Measurements from ENCODE around the gene HSD17B10. TPM values are rescaled to one million over a fixed set of nuclear protein-coding genes. Genes with fewer than 3 reads are reported as not detected.
"Not testable (repeated sequence)": the region's sequence is repeated elsewhere in the genome, so short reads cannot be mapped to it uniquely, and the experiment has no call there.

The HSD17B10 gene
- total and polyA plus RNA-seq, 4 donors = 32.4 to 233 (median 201) TPM

DNA sequence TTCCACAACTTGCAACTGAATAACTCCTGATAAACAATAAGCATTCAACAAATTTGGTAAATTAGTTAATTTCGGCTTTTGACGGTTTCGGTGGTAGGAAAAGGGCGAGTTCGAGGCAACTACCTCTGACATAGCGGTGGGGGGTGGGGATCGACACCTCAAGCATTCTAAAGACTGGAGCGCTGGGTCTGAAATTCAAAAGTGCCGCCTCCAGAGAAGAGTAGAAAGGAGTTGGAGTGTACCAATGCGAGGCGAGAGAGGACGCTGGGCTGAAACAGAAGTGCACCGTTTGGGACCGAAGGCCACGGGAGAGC, 12.4 kb downstream of the HSD17B10 start:
- peaks cover 5 to 26% (median 19%) of the 10 kb centered on the region in 4 donors for H3K4me1 ChIP-seq (ENCODE audit: control insufficient read depth in 4 of 4, insufficient read depth in 4 of 4, low read length in 3 of 4)
- peak overlapping the region; percentile 85 to 93 for H3K27ac ChIP-seq (ENCODE audit: low read depth in 1 of 2, low read length in 2 of 2)
- H3K9ac ChIP-seq (ENCODE audit: low read depth in 1 of 2, low read length in 2 of 2) = peak overlapping the region; percentile 18 to 87
- TF ChIP-seq RXRA (IDR thresholded peaks at IDR 0.05) = no peak
- H3K27me3 ChIP-seq (ENCODE audit: control insufficient read depth in 4 of 4, insufficient read depth in 4 of 4, low read length in 3 of 4) = no peaks in the 10 kb centered on the region
- no peak for DNase-seq (ENCODE audit: low spot score)
- no peaks in the 10 kb centered on the region for H3K36me3 ChIP-seq (ENCODE audit: control insufficient read depth in 4 of 4, insufficient read depth in 3 of 4, low read depth in 1 of 4, low read length in 3 of 4)
- under 1% methylated on average over 15 of the region's 15 CpGs for WGBS
- H3K9me3 ChIP-seq (ENCODE audit: control insufficient read depth in 4 of 4, low read length in 3 of 4) = no peaks in the 10 kb centered on the region
- peak overlapping the region; percentile 85 to 91 (median 90) for H3K4me3 ChIP-seq (ENCODE audit: low read depth in 1 of 3, low read length in 3 of 3)

DNA sequence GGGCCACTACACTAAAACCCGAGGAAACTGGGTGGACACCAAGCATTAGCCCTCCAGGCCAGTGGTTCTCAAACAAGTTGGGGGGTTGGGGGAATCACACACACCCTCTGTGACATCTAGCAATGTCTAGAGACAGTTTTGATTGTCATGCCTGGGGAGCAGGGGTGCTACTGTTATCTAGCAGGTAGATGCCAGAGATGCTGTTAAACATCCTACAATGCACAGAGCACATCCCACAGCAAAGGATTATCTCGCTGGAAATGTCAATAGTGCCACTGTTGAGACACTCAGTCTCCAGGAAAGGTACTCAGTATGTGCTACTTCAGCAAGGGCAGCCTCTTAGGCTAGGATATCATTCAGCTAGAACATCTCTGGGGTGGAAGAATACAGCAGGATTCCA, 13.0 kb downstream of the HSD17B10 start:
- Histone ChIP-seq H3K4me1 (ENCODE audit: control insufficient read depth in 4 of 4, insufficient read depth in 4 of 4, low read length in 3 of 4) (peaks cover 5 to 26% (median 19%) of the 10 kb centered on the region in 4 donors), H3K9ac (ENCODE audit: low read depth in 1 of 2, low read length in 2 of 2) (no peak overlapping the region), H3K9me3 (ENCODE audit: control insufficient read depth in 4 of 4, low read length in 3 of 4) (no peaks in the 10 kb centered on the region), H3K36me3 (ENCODE audit: control insufficient read depth in 4 of 4, insufficient read depth in 3 of 4, low read depth in 1 of 4, low read length in 3 of 4) (no peaks in the 10 kb centered on the region), H3K4me3 (ENCODE audit: low read depth in 1 of 3, low read length in 3 of 3) (peak overlapping the region in 2 of 3 donors; percentile 85 to 91), H3K27me3 (ENCODE audit: control insufficient read depth in 4 of 4, insufficient read depth in 4 of 4, low read length in 3 of 4) (no peaks in the 10 kb centered on the region), H3K27ac (ENCODE audit: low read depth in 1 of 2, low read length in 2 of 2) (no peak overlapping the region)
- WGBS = 28% methylated on average over 2 of the region's 2 CpGs
- no peak for DNase-seq (ENCODE audit: low spot score)
- TF ChIP-seq, protein P1, sequence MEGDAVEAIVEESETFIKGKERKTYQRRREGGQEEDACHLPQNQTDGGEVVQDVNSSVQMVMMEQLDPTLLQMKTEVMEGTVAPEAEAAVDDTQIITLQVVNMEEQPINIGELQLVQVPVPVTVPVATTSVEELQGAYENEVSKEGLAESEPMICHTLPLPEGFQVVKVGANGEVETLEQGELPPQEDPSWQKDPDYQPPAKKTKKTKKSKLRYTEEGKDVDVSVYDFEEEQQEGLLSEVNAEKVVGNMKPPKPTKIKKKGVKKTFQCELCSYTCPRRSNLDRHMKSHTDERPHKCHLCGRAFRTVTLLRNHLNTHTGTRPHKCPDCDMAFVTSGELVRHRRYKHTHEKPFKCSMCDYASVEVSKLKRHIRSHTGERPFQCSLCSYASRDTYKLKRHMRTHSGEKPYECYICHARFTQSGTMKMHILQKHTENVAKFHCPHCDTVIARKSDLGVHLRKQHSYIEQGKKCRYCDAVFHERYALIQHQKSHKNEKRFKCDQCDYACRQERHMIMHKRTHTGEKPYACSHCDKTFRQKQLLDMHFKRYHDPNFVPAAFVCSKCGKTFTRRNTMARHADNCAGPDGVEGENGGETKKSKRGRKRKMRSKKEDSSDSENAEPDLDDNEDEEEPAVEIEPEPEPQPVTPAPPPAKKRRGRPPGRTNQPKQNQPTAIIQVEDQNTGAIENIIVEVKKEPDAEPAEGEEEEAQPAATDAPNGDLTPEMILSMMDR (IDR thresholded peaks at IDR 0.05; ENCODE audit: low read depth, low read length, missing input control) = no peak
- TF ChIP-seq, protein P2, sequence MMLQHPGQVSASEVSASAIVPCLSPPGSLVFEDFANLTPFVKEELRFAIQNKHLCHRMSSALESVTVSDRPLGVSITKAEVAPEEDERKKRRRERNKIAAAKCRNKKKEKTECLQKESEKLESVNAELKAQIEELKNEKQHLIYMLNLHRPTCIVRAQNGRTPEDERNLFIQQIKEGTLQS (IDR thresholded peaks at IDR 0.05) = no peak
- no peak for TF ChIP-seq TAF1 (conservative IDR thresholded peaks at IDR 0.05)
- no peak for TF ChIP-seq RXRA (IDR thresholded peaks at IDR 0.05)
- TF ChIP-seq, protein P3, sequence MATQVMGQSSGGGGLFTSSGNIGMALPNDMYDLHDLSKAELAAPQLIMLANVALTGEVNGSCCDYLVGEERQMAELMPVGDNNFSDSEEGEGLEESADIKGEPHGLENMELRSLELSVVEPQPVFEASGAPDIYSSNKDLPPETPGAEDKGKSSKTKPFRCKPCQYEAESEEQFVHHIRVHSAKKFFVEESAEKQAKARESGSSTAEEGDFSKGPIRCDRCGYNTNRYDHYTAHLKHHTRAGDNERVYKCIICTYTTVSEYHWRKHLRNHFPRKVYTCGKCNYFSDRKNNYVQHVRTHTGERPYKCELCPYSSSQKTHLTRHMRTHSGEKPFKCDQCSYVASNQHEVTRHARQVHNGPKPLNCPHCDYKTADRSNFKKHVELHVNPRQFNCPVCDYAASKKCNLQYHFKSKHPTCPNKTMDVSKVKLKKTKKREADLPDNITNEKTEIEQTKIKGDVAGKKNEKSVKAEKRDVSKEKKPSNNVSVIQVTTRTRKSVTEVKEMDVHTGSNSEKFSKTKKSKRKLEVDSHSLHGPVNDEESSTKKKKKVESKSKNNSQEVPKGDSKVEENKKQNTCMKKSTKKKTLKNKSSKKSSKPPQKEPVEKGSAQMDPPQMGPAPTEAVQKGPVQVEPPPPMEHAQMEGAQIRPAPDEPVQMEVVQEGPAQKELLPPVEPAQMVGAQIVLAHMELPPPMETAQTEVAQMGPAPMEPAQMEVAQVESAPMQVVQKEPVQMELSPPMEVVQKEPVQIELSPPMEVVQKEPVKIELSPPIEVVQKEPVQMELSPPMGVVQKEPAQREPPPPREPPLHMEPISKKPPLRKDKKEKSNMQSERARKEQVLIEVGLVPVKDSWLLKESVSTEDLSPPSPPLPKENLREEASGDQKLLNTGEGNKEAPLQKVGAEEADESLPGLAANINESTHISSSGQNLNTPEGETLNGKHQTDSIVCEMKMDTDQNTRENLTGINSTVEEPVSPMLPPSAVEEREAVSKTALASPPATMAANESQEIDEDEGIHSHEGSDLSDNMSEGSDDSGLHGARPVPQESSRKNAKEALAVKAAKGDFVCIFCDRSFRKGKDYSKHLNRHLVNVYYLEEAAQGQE (IDR thresholded peaks at IDR 0.05) = no peak
- TF ChIP-seq YY1 (IDR thresholded peaks at IDR 0.05) = no peak
- no peak for TF ChIP-seq FOXA1 (IDR thresholded peaks at IDR 0.05)
- no peak for TF ChIP-seq JUND (IDR thresholded peaks at IDR 0.05)
- TF ChIP-seq EGR1 (IDR thresholded peaks at IDR 0.05; ENCODE audit: low read depth in 2 of 2) = no peak
- no peak for TF ChIP-seq HNF4G (IDR thresholded peaks at IDR 0.05)
- TF ChIP-seq SP1 (IDR thresholded peaks at IDR 0.05) = no peak
- no peak for TF ChIP-seq HNF4A (conservative IDR thresholded peaks at IDR 0.05)
- TF ChIP-seq, protein P4, sequence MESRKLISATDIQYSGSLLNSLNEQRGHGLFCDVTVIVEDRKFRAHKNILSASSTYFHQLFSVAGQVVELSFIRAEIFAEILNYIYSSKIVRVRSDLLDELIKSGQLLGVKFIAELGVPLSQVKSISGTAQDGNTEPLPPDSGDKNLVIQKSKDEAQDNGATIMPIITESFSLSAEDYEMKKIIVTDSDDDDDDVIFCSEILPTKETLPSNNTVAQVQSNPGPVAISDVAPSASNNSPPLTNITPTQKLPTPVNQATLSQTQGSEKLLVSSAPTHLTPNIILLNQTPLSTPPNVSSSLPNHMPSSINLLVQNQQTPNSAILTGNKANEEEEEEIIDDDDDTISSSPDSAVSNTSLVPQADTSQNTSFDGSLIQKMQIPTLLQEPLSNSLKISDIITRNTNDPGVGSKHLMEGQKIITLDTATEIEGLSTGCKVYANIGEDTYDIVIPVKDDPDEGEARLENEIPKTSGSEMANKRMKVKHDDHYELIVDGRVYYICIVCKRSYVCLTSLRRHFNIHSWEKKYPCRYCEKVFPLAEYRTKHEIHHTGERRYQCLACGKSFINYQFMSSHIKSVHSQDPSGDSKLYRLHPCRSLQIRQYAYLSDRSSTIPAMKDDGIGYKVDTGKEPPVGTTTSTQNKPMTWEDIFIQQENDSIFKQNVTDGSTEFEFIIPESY (IDR thresholded peaks at IDR 0.05) = no peak
- TF ChIP-seq, protein P5, sequence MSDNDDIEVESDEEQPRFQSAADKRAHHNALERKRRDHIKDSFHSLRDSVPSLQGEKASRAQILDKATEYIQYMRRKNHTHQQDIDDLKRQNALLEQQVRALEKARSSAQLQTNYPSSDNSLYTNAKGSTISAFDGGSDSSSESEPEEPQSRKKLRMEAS (IDR thresholded peaks at IDR 0.05) = no peak
- TF ChIP-seq GABPA (IDR thresholded peaks at IDR 0.05 in 1 of 2, conservative IDR thresholded peaks at IDR 0.05 in 1 of 2) = no peak
- TF ChIP-seq RAD21 (IDR thresholded peaks at IDR 0.05) = no peak
- TF ChIP-seq FOXA2 (IDR thresholded peaks at IDR 0.05) = no peak
- no peak for TF ChIP-seq NR2F2 (IDR thresholded peaks at IDR 0.05)

DNA sequence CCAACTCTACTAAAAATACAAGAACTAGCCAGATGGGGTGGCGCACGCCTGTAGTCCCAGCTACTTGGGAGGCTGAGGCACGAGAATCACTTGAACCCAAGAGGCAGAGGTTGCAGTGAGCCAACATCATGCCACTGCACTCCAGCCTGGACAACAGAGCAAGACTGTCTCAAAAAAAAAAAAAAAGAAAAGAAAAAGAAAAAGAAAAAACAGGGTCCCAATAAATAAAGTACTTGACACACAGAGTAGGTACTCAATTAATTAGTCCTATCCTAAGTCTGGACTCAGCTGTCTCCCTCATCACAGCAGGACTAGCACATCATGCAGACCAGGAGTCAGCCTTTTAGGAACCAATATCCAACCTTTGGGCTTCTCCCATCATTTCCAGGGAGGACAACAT, 13.8 kb downstream of the HSD17B10 start:
- H3K9ac ChIP-seq (ENCODE audit: low read depth in 1 of 2, low read length in 2 of 2); H3K27me3 ChIP-seq (ENCODE audit: control insufficient read depth in 4 of 4, insufficient read depth in 4 of 4, low read length in 3 of 4); H3K4me3 ChIP-seq (ENCODE audit: low read depth in 1 of 3, low read length in 3 of 3); H3K36me3 ChIP-seq (ENCODE audit: control insufficient read depth in 4 of 4, insufficient read depth in 3 of 4, low read depth in 1 of 4, low read length in 3 of 4); DNase-seq (ENCODE audit: low spot score); H3K27ac ChIP-seq (ENCODE audit: low read depth in 1 of 2, low read length in 2 of 2); H3K9me3 ChIP-seq (ENCODE audit: control insufficient read depth in 4 of 4, low read length in 3 of 4): not testable (repeated sequence)
- H3K4me1 ChIP-seq (ENCODE audit: control insufficient read depth in 4 of 4, insufficient read depth in 4 of 4, low read length in 3 of 4) = peaks cover 5 to 26% (median 19%) of the 10 kb centered on the region in 4 donors
- 96% methylated on average over 3 of the region's 3 CpGs for WGBS
